Activated naive CD4-positive, alpha-beta T cell treated with anti-CD3 and anti-CD28 coated beads, Interleukin-2, amount 10 ng/mL, durations not matched to agents 7 days and 5 days (primary cell): ENCODE measurements around the gene DEPDC4.
"Not testable (repeated sequence)": the region's sequence is repeated elsewhere in the genome, so short reads cannot be mapped to it uniquely, and the experiment has no call there.

Source experiments
- CTCF ChIA-PET: fragments of 350-600 bp; sonication (Branson Sonifier 250); formaldehyde crosslinking; loops from one replicate; lab custom pipeline; 2021; ENCODE audit warnings: antibody characterized with exemption; lab: Charles Lee
- DNase-seq: peaks from one replicate; pipeline ENCODE4 v3.0.0-alpha.2; 2020
- H3K27ac Mint-ChIP-seq: one replicate; pipeline ENCODE4 v1.8.0; 2021; ENCODE audit warnings: mild to moderate bottlenecking, moderate library complexity, mixed read lengths
- H3K27me3 Mint-ChIP-seq: one replicate; pipeline ENCODE4 v1.8.0; 2021; ENCODE audit warnings: mild to moderate bottlenecking, mixed read lengths
- H3K36me3 Mint-ChIP-seq: one replicate; pipeline ENCODE4 v1.8.0; 2021; ENCODE audit warnings: mixed read lengths
- H3K4me1 Mint-ChIP-seq: one replicate; pipeline ENCODE4 v1.8.0; 2021; ENCODE audit warnings: mixed read lengths
- H3K4me3 Mint-ChIP-seq: one replicate; pipeline ENCODE4 v1.8.0; 2021; ENCODE audit warnings: mild to moderate bottlenecking, moderate library complexity, mixed read lengths
- H3K9me3 Mint-ChIP-seq: one replicate; pipeline ENCODE4 v1.8.0; 2021; ENCODE audit warnings: mixed read lengths

The DEPDC4 gene

GRCh38 chr12:100243137-100243536 is 23.7 kb downstream of the DEPDC4 start:
- H3K4me1 Mint-ChIP-seq, result no peaks in the 10 kb centered on the region
- H3K9me3 Mint-ChIP-seq, result no peaks in the 10 kb centered on the region
- no peak overlapping the region for H3K4me3 Mint-ChIP-seq
- no peak for DNase-seq
- CTCF ChIA-PET, result no interaction called here
- no peaks in the 10 kb centered on the region for H3K27me3 Mint-ChIP-seq
- H3K27ac Mint-ChIP-seq, result no peak overlapping the region
- H3K36me3 Mint-ChIP-seq, result no peaks in the 10 kb centered on the region

DNA sequence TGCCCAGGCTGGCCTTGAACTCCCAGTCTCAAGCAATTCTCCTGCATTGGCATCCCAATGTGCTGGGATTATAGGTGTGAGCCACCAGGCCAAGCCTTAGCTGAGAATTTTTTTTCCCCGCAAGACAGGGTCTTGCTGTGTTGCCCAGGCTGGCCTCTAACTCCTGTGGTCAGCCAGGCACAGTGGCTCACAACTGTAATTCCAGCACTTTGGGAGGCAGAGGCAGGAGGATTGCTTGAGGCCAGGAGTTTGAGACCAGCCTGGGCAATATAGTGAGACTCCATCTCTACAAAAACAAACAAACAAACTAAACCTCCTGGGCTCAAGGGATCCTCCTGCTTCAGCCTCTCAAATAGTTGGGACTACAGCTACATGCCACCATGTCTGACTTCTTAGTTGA is 27.3 kb downstream of the DEPDC4 start:
- Mint-ChIP-seq H3K27me3 (no peaks in the 10 kb centered on the region), H3K4me1 (no peaks in the 10 kb centered on the region), H3K4me3 (no peak overlapping the region), H3K27ac (no peak overlapping the region), H3K9me3 (no peaks in the 10 kb centered on the region), H3K36me3 (no peaks in the 10 kb centered on the region)
- no peak for DNase-seq
- CTCF ChIA-PET, result no interaction called here

- no peak overlapping the region for H3K4me3 Mint-ChIP-seq
- no peaks in the 10 kb centered on the region for H3K36me3 Mint-ChIP-seq
- DNase-seq, result no peak
- no peaks in the 10 kb centered on the region for H3K9me3 Mint-ChIP-seq
- no peaks in the 10 kb centered on the region for H3K4me1 Mint-ChIP-seq
- H3K27me3 Mint-ChIP-seq, result no peaks in the 10 kb centered on the region
- no peak overlapping the region for H3K27ac Mint-ChIP-seq
- CTCF ChIA-PET, result no interaction called here
Measured at GRCh38 chr12:100238801-100239200, 28.1 kb downstream of the DEPDC4 start.

GRCh38 chr12:100234591-100235304 is 32.1 kb downstream of the DEPDC4 start:
- CTCF ChIA-PET, result interaction anchor here (0.5 to 4.6 kb wide), 10 partner anchors 32 to 437 kb away, joined by 3 to 57 read pairs (median 3); partner anchors contain the start of genes DEPDC4 and SCYL2
- Mint-ChIP-seq H3K27ac (no peak overlapping the region), H3K9me3 (no peaks in the 10 kb centered on the region), H3K36me3 (no peaks in the 10 kb centered on the region), H3K27me3 (no peaks in the 10 kb centered on the region), H3K4me3 (no peak overlapping the region), H3K4me1 (no peaks in the 10 kb centered on the region)
- peak; percentile 29 for DNase-seq

DNA sequence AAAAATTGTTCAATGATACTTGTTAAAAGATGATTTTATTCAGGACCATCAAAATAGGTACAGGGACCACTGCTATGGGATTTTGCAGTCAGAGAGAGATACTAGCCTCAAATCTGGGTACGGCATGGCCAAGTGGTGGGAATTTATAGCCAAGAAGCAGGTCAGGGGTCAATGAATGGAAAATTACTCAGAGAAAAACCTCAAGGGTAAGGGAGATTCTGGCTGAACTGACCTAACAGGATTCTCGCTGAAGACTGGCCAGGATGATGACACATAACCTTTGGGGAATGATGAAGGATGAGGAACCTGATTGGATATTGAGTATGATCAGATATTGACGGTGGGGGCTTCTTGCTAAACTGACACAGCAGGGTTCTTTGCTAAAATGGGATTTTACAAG is 32.7 kb downstream of the DEPDC4 start:
- no peaks in the 10 kb centered on the region for H3K36me3 Mint-ChIP-seq
- no peaks in the 10 kb centered on the region for H3K27me3 Mint-ChIP-seq
- no peak overlapping the region for H3K4me3 Mint-ChIP-seq
- H3K9me3 Mint-ChIP-seq, result no peaks in the 10 kb centered on the region
- DNase-seq, result no peak
- H3K27ac Mint-ChIP-seq, result no peak overlapping the region
- CTCF ChIA-PET, result interaction anchor here (0.7 to 4.6 kb wide), 6 partner anchors 63 to 438 kb away, joined by 3 to 57 read pairs (median 5); no protein-coding TSS in a partner anchor
- H3K4me1 Mint-ChIP-seq, result no peaks in the 10 kb centered on the region

- not testable (repeated sequence) for H3K4me1 Mint-ChIP-seq, H3K27ac Mint-ChIP-seq, H3K36me3 Mint-ChIP-seq, H3K9me3 Mint-ChIP-seq, DNase-seq, H3K27me3 Mint-ChIP-seq, H3K4me3 Mint-ChIP-seq
- CTCF ChIA-PET, result interaction anchor here (2.5 to 4.6 kb wide), 2 partner anchors 172 to 440 kb away, joined by 8 to 57 read pairs; no protein-coding TSS in a partner anchor
Measured at GRCh38 chr12:100231873-100232272, 35.0 kb downstream of the DEPDC4 start.

- Mint-ChIP-seq H3K27me3 (no peaks in the 10 kb centered on the region), H3K4me1 (no peaks in the 10 kb centered on the region), H3K36me3 (peaks cover 7% of the 10 kb centered on the region), H3K4me3 (no peak overlapping the region), H3K9me3 (no peaks in the 10 kb centered on the region), H3K27ac (no peak overlapping the region)
- CTCF ChIA-PET, result interaction anchor here (0.6 to 2.3 kb wide), 3 partner anchors 75 to 175 kb away, joined by 3 to 6 read pairs (median 5); no protein-coding TSS in a partner anchor
- DNase-seq, result no peak
Measured at GRCh38 chr12:100229876-100230275, 37.0 kb downstream of the DEPDC4 start.

DNA sequence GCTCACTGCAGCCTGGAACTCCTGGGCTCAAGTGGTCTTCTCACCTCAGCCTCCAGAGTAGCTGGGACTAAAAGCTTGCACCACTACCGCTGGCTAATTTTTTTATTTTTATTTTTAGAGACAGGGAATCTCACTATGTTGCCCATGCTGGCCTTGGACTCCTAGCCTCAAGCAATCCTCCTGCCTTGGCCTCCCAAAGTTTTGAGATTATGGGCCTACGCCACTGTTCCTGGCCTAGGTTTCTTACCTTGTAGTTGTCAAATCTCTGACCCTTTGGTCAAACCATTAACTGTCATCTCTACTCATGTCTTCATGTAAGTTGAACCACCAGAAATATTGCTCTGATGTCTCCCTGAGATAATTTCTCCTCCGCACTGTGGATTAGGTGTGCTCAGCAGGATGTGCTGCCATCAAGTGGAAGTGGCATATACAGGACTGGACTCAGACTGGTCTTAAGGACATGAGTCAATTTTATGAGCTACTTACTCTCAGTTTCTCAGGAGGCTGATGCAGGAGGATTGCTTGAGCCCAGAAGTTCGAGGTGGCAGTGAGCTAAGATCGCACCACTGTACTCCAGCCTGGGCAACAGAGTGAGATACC is 37.7 kb downstream of the DEPDC4 start:
- CTCF ChIA-PET, result interaction anchor here (0.6 to 2.3 kb wide), 5 partner anchors 12 to 1414 kb away, joined by 3 to 6 read pairs (median 4); no protein-coding TSS in a partner anchor
- no peaks in the 10 kb centered on the region for H3K27me3 Mint-ChIP-seq
- H3K9me3 Mint-ChIP-seq, result no peaks in the 10 kb centered on the region
- no peak overlapping the region for H3K4me3 Mint-ChIP-seq
- H3K36me3 Mint-ChIP-seq, result peaks cover 7% of the 10 kb centered on the region
- no peaks in the 10 kb centered on the region for H3K4me1 Mint-ChIP-seq
- no peak overlapping the region for H3K27ac Mint-ChIP-seq
- DNase-seq, result no peak

GRCh38 chr12:100225491-100225890 is 41.4 kb downstream of the DEPDC4 start:
- no peak for DNase-seq
- H3K4me3 Mint-ChIP-seq, result no peak overlapping the region
- H3K27ac Mint-ChIP-seq, result no peak overlapping the region
- H3K4me1 Mint-ChIP-seq, result no peaks in the 10 kb centered on the region
- peaks cover 21% of the 10 kb centered on the region for H3K36me3 Mint-ChIP-seq
- no peaks in the 10 kb centered on the region for H3K27me3 Mint-ChIP-seq
- CTCF ChIA-PET, result interaction anchor here (1.1 kb wide), 1 partner anchor 179 kb away, joined by 3 read pairs; no protein-coding TSS in a partner anchor
- H3K9me3 Mint-ChIP-seq, result no peaks in the 10 kb centered on the region

DNA sequence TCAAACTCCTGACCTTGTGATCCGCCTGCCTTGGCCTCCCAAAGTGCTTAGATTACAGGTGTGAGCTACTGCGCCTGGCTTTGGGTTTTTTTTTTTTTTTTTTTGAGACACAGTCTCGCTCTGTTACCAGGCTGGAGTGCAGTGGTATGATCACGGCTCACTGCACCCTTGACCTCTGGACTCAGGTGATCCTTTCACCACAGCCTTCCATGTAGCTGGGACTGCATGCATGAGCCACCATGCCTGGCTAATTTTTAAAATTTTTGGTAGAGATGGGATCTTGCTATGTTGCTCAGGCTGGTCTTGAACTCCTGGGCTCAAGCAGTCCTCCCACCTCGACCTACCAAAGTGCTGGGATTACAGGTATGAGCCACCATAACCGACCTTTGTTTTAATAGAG is 44.7 kb downstream of the DEPDC4 start:
- H3K9me3 Mint-ChIP-seq, H3K4me1 Mint-ChIP-seq, H3K4me3 Mint-ChIP-seq, H3K27me3 Mint-ChIP-seq, H3K27ac Mint-ChIP-seq, DNase-seq: not testable (repeated sequence)
- H3K36me3 Mint-ChIP-seq, result peaks cover 31% of the 10 kb centered on the region
- CTCF ChIA-PET, result interaction anchor here (0.9 kb wide), 1 partner anchor 30 kb away, joined by 3 read pairs; no protein-coding TSS in a partner anchor

GRCh38 chr12:100221523-100221922 is 45.4 kb downstream of the DEPDC4 start:
- Mint-ChIP-seq H3K4me1 (no peaks in the 10 kb centered on the region), H3K27me3 (no peaks in the 10 kb centered on the region), H3K9me3 (no peaks in the 10 kb centered on the region), H3K4me3 (no peak overlapping the region), H3K36me3 (peaks cover 33% of the 10 kb centered on the region), H3K27ac (no peak overlapping the region)
- no peak for DNase-seq
- CTCF ChIA-PET, result no interaction called here

GRCh38 chr12:100219328-100220109 is 47.4 kb downstream of the DEPDC4 start:
- peaks cover 32% of the 10 kb centered on the region for H3K36me3 Mint-ChIP-seq
- H3K9me3 Mint-ChIP-seq, result no peaks in the 10 kb centered on the region
- no peaks in the 10 kb centered on the region for H3K4me1 Mint-ChIP-seq
- CTCF ChIA-PET, result no interaction called here
- H3K27ac Mint-ChIP-seq, result no peak overlapping the region
- no peak overlapping the region for H3K4me3 Mint-ChIP-seq
- H3K27me3 Mint-ChIP-seq, result no peaks in the 10 kb centered on the region
- no peak for DNase-seq

DNA sequence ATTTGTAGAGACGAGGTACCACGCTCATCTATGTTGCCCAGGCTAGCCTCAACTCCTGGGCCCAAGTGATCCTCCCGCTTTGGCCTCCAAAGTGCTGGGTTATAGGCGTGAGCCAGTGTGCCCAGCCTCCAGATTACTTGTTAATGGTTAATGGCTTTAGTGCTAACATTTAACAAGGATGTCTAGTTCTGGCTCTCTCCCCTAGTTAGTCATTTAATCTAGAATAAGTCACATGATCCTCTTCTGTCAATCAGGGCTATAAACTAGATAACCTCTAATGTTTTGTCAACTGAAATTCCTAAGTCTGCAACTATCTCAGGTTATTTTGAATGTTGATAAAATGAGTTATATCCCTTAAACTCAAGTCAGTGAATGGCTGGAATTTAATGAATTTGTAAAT is 50.5 kb downstream of the DEPDC4 start:
- Mint-ChIP-seq H3K9me3 (no peaks in the 10 kb centered on the region), H3K27ac (no peak overlapping the region), H3K36me3 (peaks cover 34% of the 10 kb centered on the region), H3K4me3 (no peak overlapping the region), H3K27me3 (no peaks in the 10 kb centered on the region), H3K4me1 (no peaks in the 10 kb centered on the region)
- CTCF ChIA-PET, result no interaction called here
- DNase-seq, result no peak

GRCh38 chr12:100215209-100215608 is 51.7 kb downstream of the DEPDC4 start:
- no peak for DNase-seq
- CTCF ChIA-PET, result no interaction called here
- Mint-ChIP-seq H3K27ac (peak overlapping the region; percentile 13), H3K9me3 (no peaks in the 10 kb centered on the region), H3K4me1 (no peaks in the 10 kb centered on the region), H3K27me3 (no peaks in the 10 kb centered on the region), H3K36me3 (peaks cover 30% of the 10 kb centered on the region), H3K4me3 (no peak overlapping the region)
